ENCODE results near the gene ZNF543.
"Not testable (repeated sequence)": the region's sequence is repeated elsewhere in the genome, so short reads cannot be mapped to it uniquely, and the experiment has no call there.

Gene ZNF543

GRCh38 chr19:57350877-57351805 lies 30.9 kb downstream of the ZNF543 start, which contains the start of gene ZNF304:
Gene ZNF304 (plus strand): TSS chr19:57351271. CDS start chr19:57351665, 394 bp downstream.
- Mint-ChIP-seq H3K9me3 (ENCODE audit: low read depth) (peaks cover 27% of the 10 kb centered on the region), H3K36me3 (peaks cover 52% of the 10 kb centered on the region), H3K4me3 (peak within 1 kb of the TSS; percentile 96), H3K27ac (peak within 1 kb of the TSS; percentile 87), H3K4me1 (ENCODE audit: low read depth) (peaks cover 34% of the 10 kb centered on the region), H3K27me3 (peaks cover 4% of the 10 kb centered on the region)

- peak overlapping the region; percentile 96 for H3K4me3 Mint-ChIP-seq
- H3K4me1 Mint-ChIP-seq (ENCODE audit: low read depth), result peaks cover 34% of the 10 kb centered on the region
- peak overlapping the region; percentile 87 for H3K27ac Mint-ChIP-seq
- peaks cover 59% of the 10 kb centered on the region for H3K36me3 Mint-ChIP-seq
- H3K9me3 Mint-ChIP-seq (ENCODE audit: low read depth), result peaks cover 33% of the 10 kb centered on the region
- peaks cover 4% of the 10 kb centered on the region for H3K27me3 Mint-ChIP-seq
Observed at GRCh38 chr19:57351867-57352266, 31.6 kb downstream of the ZNF543 start.

DNA sequence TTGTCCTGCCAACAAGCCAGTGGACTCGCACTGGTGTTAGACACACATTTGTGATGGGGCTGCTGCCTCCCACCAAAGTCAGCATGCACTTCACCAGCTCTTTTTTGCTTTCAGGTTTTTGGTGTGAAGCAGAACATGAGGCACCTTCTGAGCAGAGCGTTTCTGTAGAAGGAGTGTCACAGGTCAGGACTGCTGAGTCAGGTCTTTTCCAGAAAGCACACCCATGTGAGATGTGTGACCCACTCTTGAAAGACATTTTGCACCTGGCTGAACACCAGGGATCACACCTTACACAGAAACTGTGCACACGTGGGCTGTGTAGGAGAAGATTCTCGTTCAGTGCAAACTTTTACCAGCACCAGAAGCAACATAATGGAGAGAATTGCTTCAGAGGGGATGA lies 35.6 kb downstream of the ZNF543 start:
- Mint-ChIP-seq H3K4me1 (ENCODE audit: low read depth) (peaks cover 29% of the 10 kb centered on the region), H3K4me3 (no peak overlapping the region), H3K9me3 (ENCODE audit: low read depth) (peaks cover 33% of the 10 kb centered on the region), H3K36me3 (peaks cover 68% of the 10 kb centered on the region), H3K27ac (no peak overlapping the region), H3K27me3 (no peaks in the 10 kb centered on the region)

DNA sequence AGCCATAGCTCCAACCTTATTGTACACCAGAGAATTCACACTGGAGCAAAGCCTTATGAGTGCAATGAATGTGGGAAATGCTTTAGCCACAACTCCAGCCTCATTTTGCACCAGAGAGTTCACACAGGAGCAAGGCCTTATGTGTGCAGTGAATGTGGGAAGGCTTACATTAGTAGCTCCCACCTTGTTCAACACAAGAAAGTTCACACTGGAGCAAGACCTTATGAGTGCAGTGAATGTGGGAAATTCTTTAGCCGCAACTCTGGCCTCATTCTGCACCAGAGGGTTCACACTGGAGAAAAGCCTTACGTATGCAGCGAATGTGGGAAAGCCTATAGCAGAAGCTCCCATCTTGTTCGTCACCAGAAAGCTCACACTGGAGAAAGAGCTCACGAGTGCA lies 37.1 kb downstream of the ZNF543 start:
- Mint-ChIP-seq H3K27ac (no peak overlapping the region), H3K4me1 (ENCODE audit: low read depth) (peaks cover 14% of the 10 kb centered on the region), H3K36me3 (peaks cover 69% of the 10 kb centered on the region), H3K4me3 (no peak overlapping the region), H3K9me3 (ENCODE audit: low read depth) (peaks cover 32% of the 10 kb centered on the region), H3K27me3 (no peaks in the 10 kb centered on the region)

GRCh38 chr19:57359300-57359699 lies 39.0 kb downstream of the ZNF543 start:
- Mint-ChIP-seq H3K4me1 (ENCODE audit: low read depth) (peaks cover 15% of the 10 kb centered on the region), H3K36me3 (peaks cover 61% of the 10 kb centered on the region), H3K27me3 (no peaks in the 10 kb centered on the region), H3K27ac (no peak overlapping the region), H3K4me3 (no peak overlapping the region), H3K9me3 (ENCODE audit: low read depth) (peaks cover 23% of the 10 kb centered on the region)

DNA sequence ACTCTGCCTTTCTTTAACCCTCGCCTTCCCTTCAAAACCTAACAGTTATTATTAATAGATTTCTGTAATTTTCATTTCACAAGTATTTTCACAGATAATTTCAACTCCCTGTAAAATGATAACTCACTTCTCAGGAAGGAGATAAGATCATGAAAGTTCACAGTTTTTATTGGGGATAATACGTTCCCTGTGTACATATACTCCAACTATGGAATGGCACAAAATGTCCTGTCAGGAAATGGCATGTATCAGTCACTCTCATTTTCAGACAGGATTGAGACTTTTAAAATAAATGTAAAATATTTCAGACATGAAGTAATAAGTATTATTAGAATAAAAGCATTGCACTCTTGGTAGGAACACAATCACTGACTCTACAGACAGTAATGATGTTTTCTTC lies 42.1 kb downstream of the ZNF543 start:
- H3K36me3 Mint-ChIP-seq, result peaks cover 33% of the 10 kb centered on the region
- peak overlapping the region; percentile 93 for H3K4me3 Mint-ChIP-seq

GRCh38 chr19:57362997-57363687 lies 42.9 kb downstream of the ZNF543 start, which contains the start of the genes TRAPPC2B and ZNF547:
Gene TRAPPC2B (plus strand): TSS chr19:57363551. CDS start chr19:57364834, 1,283 bp downstream.
Gene ZNF547 (plus strand): TSS chr19:57363551. CDS start chr19:57368556, 5,005 bp downstream.
- Mint-ChIP-seq H3K4me1 (ENCODE audit: low read depth) (peaks cover 15% of the 10 kb centered on the region), H3K9me3 (ENCODE audit: low read depth) (peaks cover 8% of the 10 kb centered on the region), H3K36me3 (peaks cover 30% of the 10 kb centered on the region), H3K27ac (peak within 1 kb of the TSS; percentile 94), H3K27me3 (no peaks in the 10 kb centered on the region), H3K4me3 (peak within 1 kb of the TSS; percentile 93)

More for the DNA sequence above, 42.1 kb downstream of the ZNF543 start:
- Mint-ChIP-seq H3K4me1 (ENCODE audit: low read depth) (peaks cover 15% of the 10 kb centered on the region), H3K27ac (no peak overlapping the region), H3K27me3 (no peaks in the 10 kb centered on the region), H3K9me3 (ENCODE audit: low read depth) (peaks cover 8% of the 10 kb centered on the region)

GRCh38 chr19:57363688-57364181 lies 43.5 kb downstream of the ZNF543 start:
- peaks cover 11% of the 10 kb centered on the region for H3K9me3 Mint-ChIP-seq (ENCODE audit: low read depth)
- peaks cover 15% of the 10 kb centered on the region for H3K4me1 Mint-ChIP-seq (ENCODE audit: low read depth)

GRCh38 chr19:57366776-57367175 lies 46.5 kb downstream of the ZNF543 start:
- peaks cover 37% of the 10 kb centered on the region for H3K36me3 Mint-ChIP-seq
- peaks cover 8% of the 10 kb centered on the region for H3K9me3 Mint-ChIP-seq (ENCODE audit: low read depth)
- H3K27me3 Mint-ChIP-seq, result no peaks in the 10 kb centered on the region
- H3K4me3 Mint-ChIP-seq, result no peak overlapping the region
- no peak overlapping the region for H3K27ac Mint-ChIP-seq
- H3K4me1 Mint-ChIP-seq (ENCODE audit: low read depth), result peaks cover 15% of the 10 kb centered on the region

More at GRCh38 chr19:57363688-57364181, 43.5 kb downstream of the ZNF543 start:
- Mint-ChIP-seq H3K36me3 (peaks cover 29% of the 10 kb centered on the region), H3K27me3 (no peaks in the 10 kb centered on the region), H3K4me3 (peak overlapping the region; percentile 93), H3K27ac (peak overlapping the region; percentile 94)

GRCh38 chr19:57374179-57374578 lies 53.9 kb downstream of the ZNF543 start:
- Mint-ChIP-seq H3K27me3 (no peaks in the 10 kb centered on the region), H3K27ac (no peak overlapping the region), H3K36me3 (peaks cover 66% of the 10 kb centered on the region), H3K4me3 (no peak overlapping the region), H3K4me1 (ENCODE audit: low read depth) (no peaks in the 10 kb centered on the region), H3K9me3 (ENCODE audit: low read depth) (peaks cover 20% of the 10 kb centered on the region)

DNA sequence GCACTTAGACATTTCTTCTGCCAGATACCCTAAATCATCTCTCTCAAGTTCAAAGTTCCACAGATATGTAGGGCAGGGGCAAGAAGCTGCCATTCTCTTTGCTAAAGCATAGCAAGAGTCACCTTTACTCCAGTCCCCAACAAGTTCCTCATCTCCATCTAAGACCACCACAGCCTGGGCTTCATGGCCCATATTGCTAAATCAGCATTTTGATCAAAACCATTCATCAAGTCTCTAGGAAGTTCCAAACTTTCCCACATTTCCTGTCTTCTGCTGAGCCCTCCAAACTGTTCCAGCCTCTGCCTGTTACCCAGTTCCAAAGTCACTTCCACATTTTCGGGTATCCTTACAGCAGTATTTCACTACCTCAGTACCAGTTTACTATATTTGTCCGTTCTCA lies 54.4 kb downstream of the ZNF543 start:
- H3K27me3 Mint-ChIP-seq, result not testable (repeated sequence)
- H3K9me3 Mint-ChIP-seq (ENCODE audit: low read depth), result peaks cover 25% of the 10 kb centered on the region

GRCh38 chr19:57376151-57376550 lies 55.9 kb downstream of the ZNF543 start:
- Mint-ChIP-seq H3K4me3 (no peak overlapping the region), H3K27ac (no peak overlapping the region), H3K36me3 (peaks cover 67% of the 10 kb centered on the region), H3K4me1 (ENCODE audit: low read depth) (no peaks in the 10 kb centered on the region), H3K27me3 (no peaks in the 10 kb centered on the region), H3K9me3 (ENCODE audit: low read depth) (peaks cover 34% of the 10 kb centered on the region)

More for the DNA sequence above, 54.4 kb downstream of the ZNF543 start:
- not testable (repeated sequence) for H3K4me1 Mint-ChIP-seq (ENCODE audit: low read depth); H3K4me3 Mint-ChIP-seq; H3K27ac Mint-ChIP-seq
- H3K36me3 Mint-ChIP-seq, result peaks cover 66% of the 10 kb centered on the region

GRCh38 chr19:57377498-57378146 lies 57.4 kb downstream of the ZNF543 start:
- H3K4me1 Mint-ChIP-seq (ENCODE audit: low read depth), result no peaks in the 10 kb centered on the region
- H3K9me3 Mint-ChIP-seq (ENCODE audit: low read depth), result peaks cover 34% of the 10 kb centered on the region
- no peak overlapping the region for H3K4me3 Mint-ChIP-seq
- no peak overlapping the region for H3K27ac Mint-ChIP-seq
- H3K36me3 Mint-ChIP-seq, result peaks cover 53% of the 10 kb centered on the region
- H3K27me3 Mint-ChIP-seq, result no peaks in the 10 kb centered on the region

Data from activated naive CD8-positive, alpha-beta T cell (primary cell).